PFSK-1 (cell line): Measurements from ENCODE around the gene THOC7.

ENCODE experiments used
- FOXP2 ChIP-seq: optimal IDR thresholded peaks from 2 replicates; pipeline ENCODE3; 2011; ENCODE audit warnings: borderline replicate concordance, control low read depth, inconsistent platforms; ENCODE audit not compliant: insufficient read depth; ENCODE audit errors: extremely low read length, extremely low read depth
- POLR2AphosphoS5 ChIP-seq: IDR thresholded peaks from 2 replicates; pipeline ENCODE4 v1.6.1; 2012; ENCODE audit warnings: low read depth, mild to moderate bottlenecking, control low read depth, low read length, moderate library complexity
- REST ChIP-seq, 2 experiments: IDR thresholded peaks; 2 replicates each; pipeline versions ENCODE4 v1.6.1 to v1.8.0; 2011 to 2012; ENCODE audit warnings: low read depth in 2 of 2, low read length in 2 of 2, control low read depth in 1 of 2, inconsistent platforms in 1 of 2, mild to moderate bottlenecking in 1 of 2, moderate library complexity in 1 of 2; ENCODE audit not compliant: insufficient read depth in 1 of 2
- SIN3A ChIP-seq: IDR thresholded peaks from 2 replicates; pipeline ENCODE4 v1.6.1; 2012; ENCODE audit warnings: mild to moderate bottlenecking, low read length, moderate library complexity, borderline replicate concordance; ENCODE audit not compliant: insufficient read depth
- TAF1 ChIP-seq: IDR thresholded peaks from 2 replicates; pipeline ENCODE4 v1.6.1; 2012; ENCODE audit warnings: low read length, control low read depth, borderline replicate concordance; ENCODE audit not compliant: insufficient read depth

THOC7 gene

GRCh38 chr3:63905731-63906620, 42.4 kb upstream of the THOC7 start:
- TF ChIP-seq POLR2AphosphoS5 (no peak), TAF1 (no peak), REST (IDR thresholded peaks at IDR 0.05; ENCODE audit: insufficient read depth in 1 of 2, low read depth in 2 of 2, low read length in 2 of 2) (no peak), SIN3A (no peak), FOXP2 (no peak)

GRCh38 chr3:63900459-63900858, 36.9 kb upstream of the THOC7 start:
- TF ChIP-seq SIN3A (no peak), POLR2AphosphoS5 (no peak), REST (IDR thresholded peaks at IDR 0.05; ENCODE audit: insufficient read depth in 1 of 2, low read depth in 2 of 2, low read length in 2 of 2) (no peak), TAF1 (no peak), FOXP2 (no peak)

GRCh38 chr3:63900010-63900409, 36.4 kb upstream of the THOC7 start:
- TF ChIP-seq FOXP2 (no peak), TAF1 (no peak), REST (IDR thresholded peaks at IDR 0.05; ENCODE audit: insufficient read depth in 1 of 2, low read depth in 2 of 2, low read length in 2 of 2) (no peak), POLR2AphosphoS5 (no peak), SIN3A (no peak)

GRCh38 chr3:63896332-63897030, 32.9 kb upstream of the THOC7 start:
- no peak for TF ChIP-seq TAF1
- TF ChIP-seq POLR2AphosphoS5 = no peak
- TF ChIP-seq SIN3A = no peak
- no peak for TF ChIP-seq FOXP2
- TF ChIP-seq REST (IDR thresholded peaks at IDR 0.05; ENCODE audit: insufficient read depth in 1 of 2, low read depth in 2 of 2, low read length in 2 of 2) = no peak
